IPS-18c (cell line): ENCODE measurements around the gene RUBCN.
"Not testable (repeated sequence)": the region's sequence is repeated elsewhere in the genome, so short reads cannot be mapped to it uniquely, and the experiment has no call there.

ENCODE experiments used
- H3K4me3 ChIP-seq: 2 replicates; pipeline ENCODE4 v1.7.0; 2013; ENCODE audit warnings: low read depth, mild to moderate bottlenecking, low read length, moderate library complexity; ENCODE audit not compliant: insufficient read depth
- H3K9me3 ChIP-seq: one replicate; pipeline ENCODE4 v1.6.1; 2013; ENCODE audit warnings: mild to moderate bottlenecking, low read length, moderate library complexity; ENCODE audit not compliant: control insufficient read depth, insufficient read depth

Gene RUBCN

DNA sequence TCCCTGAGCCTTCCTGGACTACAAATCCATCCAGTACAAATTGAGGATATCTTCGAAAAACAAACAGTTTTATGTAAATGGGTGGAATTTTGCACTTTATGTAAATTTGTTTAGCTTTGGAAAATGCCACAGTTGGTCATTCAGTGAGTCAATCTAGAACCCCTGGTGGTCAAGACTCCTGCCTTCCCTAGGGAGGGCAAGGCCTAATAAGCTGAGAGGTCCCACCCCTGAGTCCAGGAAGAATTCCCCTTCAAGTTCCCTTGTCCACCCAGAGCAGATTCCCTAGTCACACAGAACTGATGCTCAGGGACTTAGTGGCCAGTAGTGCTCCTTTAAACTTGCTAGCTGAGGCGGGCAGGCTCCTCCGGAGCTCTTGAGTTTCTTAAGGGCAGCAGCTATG lies 6.1 kb upstream of the RUBCN start:
- Histone ChIP-seq H3K9me3 (no peaks in the 10 kb centered on the region), H3K4me3 (no peak overlapping the region)

DNA sequence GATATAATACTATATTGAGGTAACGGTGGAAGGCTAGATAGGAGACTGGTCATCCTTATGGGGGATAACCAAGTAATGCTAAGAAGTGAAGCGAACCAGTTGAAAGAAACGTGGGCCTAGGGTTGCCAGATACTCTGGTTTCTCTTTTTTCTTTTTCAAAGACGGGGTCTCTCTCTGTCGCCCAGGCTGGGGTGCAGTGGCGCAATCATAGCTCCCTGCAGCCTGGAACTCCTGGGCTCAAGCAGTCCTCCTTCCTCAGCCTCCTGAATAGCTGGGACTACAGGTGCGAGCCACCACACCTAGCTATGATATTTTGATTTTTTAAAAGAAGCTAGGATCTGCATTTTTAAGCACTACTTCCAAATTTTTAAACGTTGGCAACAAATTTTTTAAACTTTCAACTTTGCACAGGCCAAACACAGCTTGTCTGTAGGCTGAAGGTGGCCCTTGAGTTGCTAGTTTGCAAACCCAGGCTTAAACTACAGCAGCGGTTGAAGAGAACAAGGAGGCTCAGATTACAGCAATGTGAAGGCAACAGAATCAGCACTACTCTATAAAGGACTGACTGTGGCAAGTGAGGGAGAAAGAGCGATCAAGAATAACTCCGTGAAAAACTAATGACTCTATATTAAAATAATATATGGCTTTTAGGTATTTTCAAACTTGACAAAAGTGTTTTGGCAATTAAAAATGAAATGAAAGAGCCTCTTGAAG lies 1.2 kb upstream of the RUBCN start:
- H3K9me3 ChIP-seq = no peaks in the 10 kb centered on the region
- peak overlapping the region; percentile 77; the same call in 1 of the 2 replicates for H3K4me3 ChIP-seq

DNA sequence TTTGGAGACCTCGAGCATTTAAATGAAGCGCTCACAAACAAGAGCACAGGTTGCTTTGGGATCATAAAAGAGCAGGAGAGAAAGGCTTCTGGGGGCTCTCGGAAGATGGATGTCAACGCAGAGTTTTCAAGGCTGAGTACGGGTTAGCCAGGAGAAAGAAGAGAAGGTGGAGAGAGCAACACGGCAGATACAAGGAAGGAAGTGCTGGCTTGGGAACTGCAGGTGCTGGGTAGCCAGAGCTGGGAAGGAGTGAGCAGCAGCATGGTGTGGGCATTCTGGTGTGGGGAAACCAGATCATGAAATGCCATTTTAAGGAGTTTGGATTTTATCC lies 580 bp upstream of the RUBCN start:
- H3K9me3 ChIP-seq = no peaks in the 10 kb centered on the region
- H3K4me3 ChIP-seq = peak overlapping the region; percentile 77

DNA sequence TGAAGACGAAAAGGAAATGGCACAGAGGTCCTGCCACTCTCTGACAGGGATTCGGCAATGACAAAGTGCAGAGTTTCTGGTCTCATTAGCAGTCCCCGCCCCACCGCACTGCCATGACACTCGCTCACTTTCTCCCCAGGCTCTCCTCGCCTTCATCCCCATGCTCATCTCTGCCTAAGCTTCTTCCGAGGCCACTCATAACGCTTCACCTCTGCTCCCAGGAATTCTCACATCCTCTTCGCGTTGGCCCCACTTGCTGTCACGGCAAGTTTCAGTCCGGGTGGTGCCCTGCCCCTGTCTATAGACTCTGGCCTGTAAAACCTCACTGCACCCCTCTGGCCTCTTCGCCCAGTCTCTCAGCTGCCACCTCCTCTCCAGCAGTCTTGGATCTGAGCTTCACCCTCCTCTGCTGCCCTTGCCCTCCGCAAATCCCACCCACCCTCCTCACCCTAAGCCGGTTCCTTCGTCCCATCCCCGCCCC lies 654 bp downstream of the RUBCN start:
- peak overlapping the region; percentile 86 for H3K4me3 ChIP-seq
- no peaks in the 10 kb centered on the region for H3K9me3 ChIP-seq

DNA sequence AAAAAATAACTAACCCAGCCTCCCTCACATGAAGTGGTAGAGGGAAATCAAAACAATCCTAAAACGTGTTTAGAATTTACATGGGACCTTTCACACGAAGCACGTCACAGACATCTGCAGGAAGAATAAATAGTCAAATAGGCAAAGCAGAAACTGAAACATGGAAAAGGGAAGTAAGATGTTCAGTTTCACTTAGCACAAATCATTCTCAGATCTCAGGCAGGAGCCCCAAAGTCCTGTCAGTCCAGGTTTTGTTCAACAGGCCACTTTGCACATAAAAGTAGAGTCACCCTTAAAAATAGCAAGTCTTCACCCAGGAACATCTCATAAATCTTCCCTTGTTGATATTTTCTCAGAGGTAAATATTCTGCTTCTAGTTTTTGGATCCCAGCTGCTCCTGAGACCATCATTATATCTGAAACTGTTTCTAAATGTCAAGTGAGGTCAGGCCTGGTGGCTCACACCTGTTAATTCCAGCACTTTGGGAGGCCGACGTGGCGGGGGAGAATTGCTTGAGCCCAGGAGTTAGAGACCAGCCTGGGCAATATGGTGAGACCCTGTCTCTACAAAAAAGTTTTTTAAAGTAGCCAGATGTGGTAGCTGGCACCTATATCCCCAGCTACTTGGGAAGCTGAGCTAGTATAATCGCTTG lies 1.9 kb downstream of the RUBCN start:
- H3K4me3 ChIP-seq = no peak overlapping the region
- no peaks in the 10 kb centered on the region for H3K9me3 ChIP-seq

DNA sequence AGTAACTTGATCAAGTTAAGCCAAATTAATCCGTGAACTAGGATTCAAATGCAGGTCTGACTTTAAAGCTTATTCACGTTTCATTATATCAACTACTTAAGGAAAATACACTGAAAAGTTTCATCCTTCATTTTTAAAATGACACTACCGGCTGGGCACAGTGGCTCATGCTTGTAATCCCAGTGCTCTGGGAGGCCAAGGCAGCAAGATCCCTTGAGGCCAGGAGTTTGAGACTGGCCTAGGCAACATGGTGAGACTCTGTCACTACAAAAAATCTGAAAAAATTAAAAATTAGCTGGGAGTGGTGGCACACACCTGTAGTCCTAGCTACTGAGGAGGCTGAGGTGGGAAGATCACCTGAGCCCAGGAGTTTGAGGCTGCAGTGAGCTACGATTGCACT lies 3.7 kb downstream of the RUBCN start:
- Histone ChIP-seq H3K9me3 (no peaks in the 10 kb centered on the region), H3K4me3 (no peak overlapping the region)

DNA sequence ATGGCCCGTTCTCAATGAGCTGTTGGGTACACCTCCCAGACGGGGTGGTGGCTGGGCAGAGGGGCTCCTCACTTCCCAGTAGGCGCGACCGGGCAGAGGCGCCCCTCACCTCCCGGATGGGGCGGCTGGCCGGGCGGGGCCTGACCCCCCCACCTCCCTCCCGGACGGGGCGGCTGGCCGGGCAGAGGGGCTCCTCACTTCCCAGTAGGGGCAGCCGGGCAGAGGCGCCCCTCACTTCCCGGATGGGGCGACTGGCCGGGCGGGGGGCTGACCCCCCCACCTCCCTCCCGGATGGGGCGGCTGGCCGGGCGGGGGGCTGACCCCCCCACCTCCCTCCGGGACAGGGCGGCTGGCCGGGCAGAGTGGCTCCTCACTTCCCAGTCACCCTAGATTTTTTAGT lies 5.2 kb downstream of the RUBCN start:
- H3K4me3 ChIP-seq, H3K9me3 ChIP-seq: not testable (repeated sequence)

DNA sequence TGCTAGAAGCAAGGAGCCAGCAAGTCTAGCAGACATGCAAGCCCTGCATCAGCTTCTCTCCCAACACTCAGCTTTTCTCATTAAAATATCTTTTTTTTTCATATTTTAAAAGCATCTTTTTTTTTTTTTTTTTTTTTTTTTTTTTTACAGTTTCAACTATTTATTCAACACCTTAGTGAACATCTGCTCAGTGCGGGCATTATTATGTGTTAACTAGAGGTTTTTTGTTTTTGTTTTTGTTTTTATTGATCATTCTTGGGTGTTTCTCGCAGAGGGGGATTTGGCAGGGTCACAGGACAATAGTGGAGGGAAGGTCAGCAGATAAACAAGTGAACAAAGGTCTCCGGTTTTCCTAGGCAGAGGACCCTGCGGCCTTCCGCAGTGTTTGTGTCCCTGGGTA lies 5.9 kb downstream of the RUBCN start:
- H3K9me3 ChIP-seq, H3K4me3 ChIP-seq: not testable (repeated sequence)

DNA sequence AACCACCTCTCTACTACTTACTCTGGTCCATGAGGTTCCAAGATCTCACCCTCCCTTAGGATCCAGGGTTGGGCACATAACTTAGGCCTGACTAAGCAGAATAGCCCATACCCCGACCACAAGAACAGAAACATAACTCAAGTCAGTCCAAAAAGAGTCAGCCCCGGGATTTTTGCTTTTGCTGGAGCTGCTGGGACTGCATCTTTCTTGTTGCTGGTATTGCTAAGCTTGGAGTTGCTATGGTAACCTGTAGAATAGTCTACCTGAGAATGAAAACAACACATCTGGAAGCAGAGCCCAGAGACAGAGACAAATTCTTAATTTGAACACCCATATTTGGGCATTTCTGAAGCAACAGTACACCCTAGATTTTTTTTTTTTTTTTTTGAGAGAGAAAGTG lies 6.5 kb downstream of the RUBCN start:
- H3K4me3 ChIP-seq = no peak overlapping the region
- no peaks in the 10 kb centered on the region for H3K9me3 ChIP-seq

DNA sequence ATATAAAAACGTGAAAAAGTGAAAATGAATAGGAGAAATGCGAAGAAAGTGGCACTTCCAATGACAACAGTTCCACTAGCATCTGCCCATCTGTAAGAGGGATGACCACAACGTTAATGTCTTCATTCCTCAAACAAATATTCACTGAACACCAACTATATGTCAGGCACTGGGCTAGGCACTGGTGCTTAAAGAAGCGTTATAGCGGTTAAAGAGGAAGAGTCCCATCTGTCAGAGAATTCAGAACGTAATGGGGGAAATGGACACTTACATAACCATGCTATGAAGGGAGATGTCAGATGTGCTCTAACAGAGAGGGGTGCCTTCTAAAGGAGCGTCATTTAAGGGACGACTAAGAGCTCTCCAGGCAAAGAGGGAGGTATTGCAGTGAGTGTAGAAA lies 8.2 kb downstream of the RUBCN start:
- H3K4me3 ChIP-seq = no peak overlapping the region
- H3K9me3 ChIP-seq = no peaks in the 10 kb centered on the region

DNA sequence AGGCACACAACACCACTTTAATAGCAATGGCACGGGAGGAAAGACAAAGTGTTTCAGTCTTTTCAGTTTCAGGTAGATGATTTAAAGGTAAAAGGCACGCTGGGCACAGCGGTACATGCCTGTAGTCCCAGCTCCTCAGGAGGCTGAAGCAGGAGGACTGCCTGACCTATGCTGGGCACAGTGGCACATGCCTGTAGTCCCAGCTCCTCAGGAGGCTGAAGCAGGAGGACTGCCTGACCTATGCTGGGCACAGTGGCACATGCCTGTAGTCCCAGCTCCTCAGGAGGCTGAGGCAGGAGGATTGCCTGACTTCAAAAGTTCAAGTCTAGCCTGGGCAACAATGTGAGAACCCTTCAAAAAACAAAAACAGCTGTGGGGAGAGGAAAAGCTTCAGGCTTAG lies 8.8 kb downstream of the RUBCN start:
- H3K9me3 ChIP-seq, H3K4me3 ChIP-seq: not testable (repeated sequence)

DNA sequence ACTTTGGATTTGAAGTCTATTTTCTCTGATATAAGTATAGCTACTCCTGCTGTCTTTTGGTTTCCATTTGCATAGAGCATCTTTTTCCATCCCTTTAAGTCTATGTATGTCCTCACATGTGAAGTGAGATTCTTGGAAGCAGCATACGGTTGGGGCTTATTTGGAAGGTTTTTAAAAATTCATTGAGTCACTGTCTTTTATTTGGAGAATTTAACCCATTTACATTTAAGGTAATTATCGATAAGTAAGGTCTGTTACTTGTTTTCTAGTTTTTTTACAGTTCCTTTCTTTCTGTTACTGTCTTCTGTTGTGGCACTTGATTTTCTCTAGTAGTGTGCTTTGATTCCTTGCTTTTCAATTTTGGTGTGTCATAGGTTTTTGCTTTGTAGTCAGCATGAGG lies 14.0 kb downstream of the RUBCN start:
- H3K4me3 ChIP-seq = no peak overlapping the region
- no peaks in the 10 kb centered on the region for H3K9me3 ChIP-seq

DNA sequence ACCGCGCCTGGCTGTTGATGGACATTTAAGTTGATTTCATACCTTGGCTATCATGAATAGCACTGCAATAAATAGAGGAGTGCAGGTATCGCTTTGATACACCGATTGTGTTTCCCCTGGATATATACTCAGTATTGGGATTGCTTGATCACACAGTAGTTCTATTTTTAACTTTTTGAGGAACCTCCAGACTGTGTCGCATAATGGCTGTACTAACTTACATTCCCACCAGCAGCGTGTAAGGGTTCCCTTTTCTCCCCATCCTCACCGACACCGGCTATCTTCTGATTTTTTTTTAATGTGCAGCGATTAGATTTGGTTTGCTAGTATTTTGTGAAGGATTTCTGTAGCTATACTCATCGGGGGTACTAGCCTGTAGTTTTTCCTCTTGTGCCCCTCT lies 16.0 kb downstream of the RUBCN start:
- Histone ChIP-seq H3K4me3 (no peak overlapping the region), H3K9me3 (no peaks in the 10 kb centered on the region)

DNA sequence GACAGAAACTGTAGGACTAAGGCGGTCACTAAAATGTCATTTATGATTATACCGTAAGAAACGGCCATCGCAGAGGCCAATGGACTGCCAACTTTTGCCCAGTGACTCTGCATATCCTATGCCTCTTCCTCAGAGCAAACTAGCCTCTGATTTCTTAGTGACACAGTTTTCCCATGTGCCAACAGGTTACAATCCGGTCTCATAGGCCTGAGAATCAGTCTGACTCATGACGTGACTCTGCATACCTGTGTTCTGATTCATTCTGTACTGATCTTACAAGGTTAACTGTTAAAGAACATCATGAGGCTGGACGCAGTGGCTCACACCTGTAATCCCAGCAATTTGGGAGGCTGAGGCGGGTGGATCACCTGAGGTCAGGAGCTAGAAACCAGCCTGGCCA lies 17.8 kb downstream of the RUBCN start:
- Histone ChIP-seq H3K9me3 (no peaks in the 10 kb centered on the region), H3K4me3 (no peak overlapping the region)

DNA sequence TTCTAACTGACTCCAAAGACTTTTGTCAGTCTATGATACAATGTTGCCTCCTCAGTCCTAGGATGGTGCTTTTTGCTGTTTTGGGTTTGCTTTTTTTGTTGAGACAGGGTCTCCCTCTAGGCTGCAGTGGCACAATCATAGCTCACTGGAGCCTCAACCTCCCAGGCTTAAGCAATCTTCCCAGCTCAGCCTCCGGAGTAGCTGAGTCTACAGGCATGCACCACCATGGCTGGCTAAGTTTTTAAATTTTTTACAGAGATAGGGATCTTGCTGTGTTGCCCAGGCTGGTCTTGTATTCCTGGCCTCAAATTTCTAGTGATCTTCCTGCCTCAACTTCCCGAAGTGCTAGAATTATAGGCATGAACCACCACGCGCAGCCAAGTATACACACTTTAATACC lies 22.5 kb downstream of the RUBCN start:
- H3K4me3 ChIP-seq = no peak overlapping the region
- H3K9me3 ChIP-seq = no peaks in the 10 kb centered on the region

DNA sequence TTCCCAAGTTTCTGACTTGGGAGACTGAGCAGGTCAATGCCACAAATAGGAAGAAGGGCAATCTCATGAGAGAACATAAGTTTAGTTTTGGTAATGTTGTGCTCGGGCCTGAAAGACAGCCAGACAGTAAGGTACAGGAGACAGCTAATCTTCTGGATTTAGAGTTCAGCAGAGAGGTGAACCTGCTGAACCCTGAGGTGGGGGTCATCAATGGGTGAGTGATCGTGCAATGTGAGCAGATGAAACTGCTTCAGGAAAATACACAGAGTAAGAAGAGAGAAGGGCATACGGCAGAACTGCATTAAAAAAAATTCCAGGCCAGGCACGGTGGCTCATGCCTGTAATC lies 23.3 kb downstream of the RUBCN start:
- no peak overlapping the region for H3K4me3 ChIP-seq
- no peaks in the 10 kb centered on the region for H3K9me3 ChIP-seq

DNA sequence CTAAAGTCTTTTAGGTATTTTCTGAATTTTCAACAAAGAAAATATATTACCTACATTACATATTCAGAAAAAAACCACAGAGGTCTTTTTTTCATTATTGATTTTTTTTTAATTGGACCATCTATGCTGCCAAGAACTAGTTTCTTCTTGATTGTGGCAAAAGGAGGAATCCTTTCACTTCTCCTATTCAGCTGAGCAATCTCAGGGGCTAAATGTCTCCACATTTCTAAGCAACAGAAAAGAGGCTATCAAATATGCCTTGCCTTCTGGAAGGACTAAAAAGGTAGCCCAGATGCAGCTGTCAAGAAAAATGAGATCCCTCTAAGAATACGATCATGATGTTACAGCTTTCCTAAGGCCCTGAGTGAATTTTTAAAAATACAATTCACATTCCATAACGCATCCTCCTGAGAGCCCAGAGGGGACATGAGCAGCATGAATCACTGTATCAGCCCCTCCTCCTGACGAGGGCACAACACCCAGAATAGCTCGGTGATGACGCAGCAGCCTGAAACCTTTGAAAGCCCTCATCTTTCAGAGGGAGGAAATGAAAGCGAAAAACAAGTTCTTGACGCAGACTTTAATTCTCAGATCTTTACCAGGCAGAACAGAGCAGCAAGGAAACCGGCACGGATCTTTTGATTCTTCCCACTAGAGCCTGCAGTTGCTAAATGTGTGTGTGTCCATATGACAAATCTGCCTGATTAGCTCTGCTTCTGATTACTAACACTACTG lies 24.6 kb downstream of the RUBCN start:
- Histone ChIP-seq H3K4me3 (no peak overlapping the region), H3K9me3 (no peaks in the 10 kb centered on the region)

DNA sequence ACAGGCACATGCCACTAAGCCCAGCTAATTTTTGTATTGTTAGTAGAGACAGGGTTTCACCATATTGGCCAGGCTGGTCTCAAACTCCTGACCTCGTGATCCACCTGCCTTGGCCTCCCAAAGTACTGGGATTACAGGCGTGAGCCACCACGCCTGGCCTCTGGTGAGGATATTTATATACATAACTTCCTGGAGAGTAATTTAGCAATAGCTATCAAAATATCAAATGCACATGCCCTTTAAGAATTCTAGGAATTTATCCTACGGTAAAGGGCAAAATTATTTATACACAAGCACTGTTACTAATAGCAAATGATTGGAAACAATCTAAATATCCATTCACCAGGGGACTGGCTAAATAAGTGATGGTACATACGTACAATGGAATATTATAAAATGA lies 25.7 kb downstream of the RUBCN start:
- H3K4me3 ChIP-seq, H3K9me3 ChIP-seq: not testable (repeated sequence)
